ENCODE data around the gene PLEKHA1.

DNA sequence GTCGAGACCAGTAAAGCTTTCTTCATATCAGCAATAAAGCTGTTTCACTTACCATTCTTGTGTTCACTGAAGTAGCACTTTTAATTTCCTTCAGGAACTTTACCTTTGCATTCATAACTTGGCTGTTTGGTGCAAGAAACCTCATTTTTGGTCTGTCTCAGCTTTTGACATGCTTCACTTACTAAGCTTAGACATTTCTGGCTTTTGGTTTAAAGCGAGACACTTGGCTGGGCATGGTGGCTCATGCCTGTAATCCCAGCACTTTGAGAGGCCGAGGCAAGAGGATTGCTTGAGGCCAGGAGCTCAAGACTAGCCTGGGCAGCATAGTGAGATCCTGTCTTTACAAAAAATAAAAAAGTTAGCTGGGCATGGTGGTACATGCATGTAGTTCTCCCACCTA is 15.8 kb downstream of the PLEKHA1 start:
- TF ChIP-seq, protein P1, sequence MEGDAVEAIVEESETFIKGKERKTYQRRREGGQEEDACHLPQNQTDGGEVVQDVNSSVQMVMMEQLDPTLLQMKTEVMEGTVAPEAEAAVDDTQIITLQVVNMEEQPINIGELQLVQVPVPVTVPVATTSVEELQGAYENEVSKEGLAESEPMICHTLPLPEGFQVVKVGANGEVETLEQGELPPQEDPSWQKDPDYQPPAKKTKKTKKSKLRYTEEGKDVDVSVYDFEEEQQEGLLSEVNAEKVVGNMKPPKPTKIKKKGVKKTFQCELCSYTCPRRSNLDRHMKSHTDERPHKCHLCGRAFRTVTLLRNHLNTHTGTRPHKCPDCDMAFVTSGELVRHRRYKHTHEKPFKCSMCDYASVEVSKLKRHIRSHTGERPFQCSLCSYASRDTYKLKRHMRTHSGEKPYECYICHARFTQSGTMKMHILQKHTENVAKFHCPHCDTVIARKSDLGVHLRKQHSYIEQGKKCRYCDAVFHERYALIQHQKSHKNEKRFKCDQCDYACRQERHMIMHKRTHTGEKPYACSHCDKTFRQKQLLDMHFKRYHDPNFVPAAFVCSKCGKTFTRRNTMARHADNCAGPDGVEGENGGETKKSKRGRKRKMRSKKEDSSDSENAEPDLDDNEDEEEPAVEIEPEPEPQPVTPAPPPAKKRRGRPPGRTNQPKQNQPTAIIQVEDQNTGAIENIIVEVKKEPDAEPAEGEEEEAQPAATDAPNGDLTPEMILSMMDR (IDR thresholded peaks at IDR 0.05) = no peak
- TF ChIP-seq POLR2A (IDR thresholded peaks at IDR 0.05) = no peak
